ENCODE results near the gene NRP2. TPM values are rescaled to one million over a fixed set of nuclear protein-coding genes. Genes with fewer than 3 reads are reported as not detected.

NRP2 gene
- total RNA-seq, 2 donors from 2014 or later: 69.7 to 92.4 TPM

- no peaks in the 10 kb centered on the region for H3K27me3 Mint-ChIP-seq (ENCODE audit: insufficient read depth)
- H3K4me3 Mint-ChIP-seq: no peak overlapping the region
- Histone ChIP-seq H3K4me1 (ENCODE audit: control insufficient read depth, insufficient read depth, low read length) (peaks cover 19% of the 10 kb centered on the region), H3K27me3 (ENCODE audit: control insufficient read depth, insufficient read depth, low read length, poor library complexity, severe bottlenecking) (no peaks in the 10 kb centered on the region), H3K27ac (ENCODE audit: low read depth, low read length) (no peak overlapping the region), H3K36me3 (ENCODE audit: control insufficient read depth, insufficient read depth, low read length) (peaks cover 67% of the 10 kb centered on the region), H3K4me3 (ENCODE audit: low read length) (no peak overlapping the region), H3K9ac (ENCODE audit: extremely low read depth, low read length, poor library complexity, severe bottlenecking) (no peak overlapping the region), H3K9me3 (ENCODE audit: control insufficient read depth, low read length) (no peaks in the 10 kb centered on the region)
- H3K27ac Mint-ChIP-seq: no peak overlapping the region
- no peaks in the 10 kb centered on the region for H3K9me3 Mint-ChIP-seq
- whole genome bisulfite sequencing, 2 experiments (ENCODE audit: insufficient coverage in 1 of 2, insufficient read length in 1 of 2): 94 to 100% methylated on average over 5 of the region's 5 CpGs
- TF ChIP-seq, protein P1, sequence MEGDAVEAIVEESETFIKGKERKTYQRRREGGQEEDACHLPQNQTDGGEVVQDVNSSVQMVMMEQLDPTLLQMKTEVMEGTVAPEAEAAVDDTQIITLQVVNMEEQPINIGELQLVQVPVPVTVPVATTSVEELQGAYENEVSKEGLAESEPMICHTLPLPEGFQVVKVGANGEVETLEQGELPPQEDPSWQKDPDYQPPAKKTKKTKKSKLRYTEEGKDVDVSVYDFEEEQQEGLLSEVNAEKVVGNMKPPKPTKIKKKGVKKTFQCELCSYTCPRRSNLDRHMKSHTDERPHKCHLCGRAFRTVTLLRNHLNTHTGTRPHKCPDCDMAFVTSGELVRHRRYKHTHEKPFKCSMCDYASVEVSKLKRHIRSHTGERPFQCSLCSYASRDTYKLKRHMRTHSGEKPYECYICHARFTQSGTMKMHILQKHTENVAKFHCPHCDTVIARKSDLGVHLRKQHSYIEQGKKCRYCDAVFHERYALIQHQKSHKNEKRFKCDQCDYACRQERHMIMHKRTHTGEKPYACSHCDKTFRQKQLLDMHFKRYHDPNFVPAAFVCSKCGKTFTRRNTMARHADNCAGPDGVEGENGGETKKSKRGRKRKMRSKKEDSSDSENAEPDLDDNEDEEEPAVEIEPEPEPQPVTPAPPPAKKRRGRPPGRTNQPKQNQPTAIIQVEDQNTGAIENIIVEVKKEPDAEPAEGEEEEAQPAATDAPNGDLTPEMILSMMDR (conservative IDR thresholded peaks at IDR 0.05): no peak
- H3K4me1 Mint-ChIP-seq: peaks cover 31% of the 10 kb centered on the region
- peaks cover 37% of the 10 kb centered on the region for H3K36me3 Mint-ChIP-seq (ENCODE audit: low read depth)
- no peak for DNase-seq
Measured at GRCh38 chr2:205767617-205768016, 85.3 kb downstream of the NRP2 start.

DNA sequence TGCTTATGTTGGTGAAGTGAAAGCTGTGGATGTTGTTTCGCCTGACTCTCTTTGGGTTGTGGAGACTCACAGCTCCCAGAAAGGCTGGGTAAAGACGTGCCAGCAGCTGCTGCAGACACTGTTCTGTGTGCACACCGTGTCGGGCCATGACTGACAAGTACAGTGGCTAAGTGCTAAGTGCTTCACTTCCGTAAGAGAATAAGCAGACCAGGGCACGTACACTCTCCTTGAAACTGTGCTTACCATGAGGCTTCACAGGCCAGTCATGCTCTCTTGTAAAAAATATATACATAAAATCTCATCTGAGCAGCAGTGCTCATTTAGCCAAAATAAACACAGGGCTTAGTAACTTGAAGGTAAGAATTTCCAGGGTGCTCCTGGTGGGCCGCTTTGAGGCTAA is 86.0 kb downstream of the NRP2 start:
- WGBS, 2 experiments (ENCODE audit: insufficient coverage in 1 of 2, insufficient read length in 1 of 2): 96 to 100% methylated on average over 5 to 7 of the region's 7 CpGs
- Histone ChIP-seq H3K9ac (ENCODE audit: extremely low read depth, low read length, poor library complexity, severe bottlenecking) (no peak overlapping the region), H3K4me3 (ENCODE audit: low read length) (no peak overlapping the region), H3K4me1 (ENCODE audit: control insufficient read depth, insufficient read depth, low read length) (peaks cover 19% of the 10 kb centered on the region), H3K27ac (ENCODE audit: low read depth, low read length) (no peak overlapping the region), H3K36me3 (ENCODE audit: control insufficient read depth, insufficient read depth, low read length) (peaks cover 63% of the 10 kb centered on the region), H3K27me3 (ENCODE audit: control insufficient read depth, insufficient read depth, low read length, poor library complexity, severe bottlenecking) (no peaks in the 10 kb centered on the region), H3K9me3 (ENCODE audit: control insufficient read depth, low read length) (no peaks in the 10 kb centered on the region)
- TF ChIP-seq, protein P1 (conservative IDR thresholded peaks at IDR 0.05): no peak
- no peak for DNase-seq
- Mint-ChIP-seq H3K27ac (no peak overlapping the region), H3K9me3 (no peaks in the 10 kb centered on the region), H3K4me1 (peaks cover 31% of the 10 kb centered on the region), H3K27me3 (ENCODE audit: insufficient read depth) (no peaks in the 10 kb centered on the region), H3K4me3 (no peak overlapping the region), H3K36me3 (ENCODE audit: low read depth) (peaks cover 37% of the 10 kb centered on the region)

GRCh38 chr2:205768815-205769494 is 86.7 kb downstream of the NRP2 start:
- Histone ChIP-seq H3K27ac (ENCODE audit: low read depth, low read length) (no peak overlapping the region), H3K36me3 (ENCODE audit: control insufficient read depth, insufficient read depth, low read length) (peaks cover 63% of the 10 kb centered on the region), H3K4me1 (ENCODE audit: control insufficient read depth, insufficient read depth, low read length) (peaks cover 19% of the 10 kb centered on the region), H3K9ac (ENCODE audit: extremely low read depth, low read length, poor library complexity, severe bottlenecking) (no peak overlapping the region), H3K9me3 (ENCODE audit: control insufficient read depth, low read length) (no peaks in the 10 kb centered on the region), H3K4me3 (ENCODE audit: low read length) (no peak overlapping the region), H3K27me3 (ENCODE audit: control insufficient read depth, insufficient read depth, low read length, poor library complexity, severe bottlenecking) (no peaks in the 10 kb centered on the region)
- TF ChIP-seq, protein P1 (conservative IDR thresholded peaks at IDR 0.05): no peak
- H3K36me3 Mint-ChIP-seq (ENCODE audit: low read depth): peaks cover 34% of the 10 kb centered on the region
- no peak for DNase-seq
- H3K27ac Mint-ChIP-seq: no peak overlapping the region
- no peaks in the 10 kb centered on the region for H3K9me3 Mint-ChIP-seq
- peaks cover 30% of the 10 kb centered on the region for H3K4me1 Mint-ChIP-seq
- H3K4me3 Mint-ChIP-seq: no peak overlapping the region
- WGBS, 2 experiments (ENCODE audit: insufficient coverage in 1 of 2, insufficient read length in 1 of 2): 60 to 79% methylated on average over 1 to 3 of the region's 4 CpGs
- no peaks in the 10 kb centered on the region for H3K27me3 Mint-ChIP-seq (ENCODE audit: insufficient read depth)

All from endodermal cell (in vitro differentiated cells).